GM19468 (cell line): Measurements from ENCODE around the gene GRK5.
A peak's percentile ranks its signal among the peaks of the same experiment; 100 is the strongest.
"Not testable (repeated sequence)": the region's sequence is repeated elsewhere in the genome, so short reads cannot be mapped to it uniquely, and the experiment has no call there.

Experiments used
- ATAC-seq: cut with Tn5 transposase; IDR thresholded peaks from one replicate; pipeline ENCODE4 v1.9.1; 2021; ENCODE audit warnings: mild to moderate bottlenecking, moderate library complexity, moderate number of reproducible peaks; ENCODE audit not compliant: unreplicated experiment; ENCODE audit errors: extremely low read depth

The GRK5 gene

GRCh38 chr10:119246862-119247549, 39.6 kb downstream of the GRK5 start:
- no peak for ATAC-seq

GRCh38 chr10:119247550-119247894, 40.2 kb downstream of the GRK5 start:
- no peak for ATAC-seq

DNA sequence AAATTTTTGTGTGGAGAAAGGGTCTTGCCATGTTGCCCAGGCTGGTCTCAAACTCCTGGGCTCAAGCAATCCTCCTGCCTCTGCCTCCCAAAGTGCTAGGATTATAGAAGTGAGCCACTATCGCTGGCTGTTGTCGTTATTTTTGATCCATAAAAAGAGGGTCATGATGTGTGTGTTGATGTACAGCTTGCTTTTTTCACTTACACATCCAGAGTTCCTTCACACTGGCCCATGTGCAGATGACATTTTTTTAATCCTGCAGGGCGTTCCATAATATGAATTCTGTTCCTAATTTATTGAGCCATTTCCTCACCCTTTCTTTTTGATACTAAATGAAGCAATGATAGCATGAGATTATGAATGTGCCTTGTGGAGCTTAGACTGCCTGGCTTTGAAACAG, 40.8 kb downstream of the GRK5 start:
- no peak for ATAC-seq

- no peak for ATAC-seq
These were observed 41.3 kb downstream of the GRK5 start for GRCh38 chr10:119248681-119249080.

DNA sequence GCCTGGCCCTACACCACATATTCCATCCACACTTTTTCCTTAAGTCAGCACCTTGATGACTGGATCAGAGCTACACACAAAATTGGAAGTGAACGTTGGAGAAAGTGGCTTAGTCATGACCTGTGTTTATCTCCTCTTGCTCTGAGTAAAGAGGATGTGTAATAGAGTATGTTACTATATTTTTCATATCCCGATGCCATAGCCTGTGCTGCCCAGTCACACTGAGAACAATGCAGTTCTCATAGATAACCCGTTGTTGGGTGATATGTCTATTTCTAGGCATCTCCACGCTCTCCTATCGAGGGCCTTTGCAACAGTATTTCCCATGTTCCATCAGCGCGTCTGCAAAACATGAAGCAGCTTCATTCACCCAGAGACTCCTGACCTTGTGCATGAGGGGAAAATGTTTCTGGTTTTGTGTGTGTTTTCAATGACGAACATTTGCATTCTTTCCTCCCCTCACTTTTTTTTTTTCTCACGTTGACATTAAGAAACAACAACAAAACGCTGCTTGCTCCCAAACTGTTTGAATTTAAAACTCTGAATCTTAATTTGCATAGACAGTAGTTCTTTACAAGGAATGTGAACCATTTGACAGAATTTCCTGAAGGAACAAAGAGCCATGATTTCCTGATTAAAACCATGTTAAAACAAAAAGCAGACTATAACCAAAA, 43.4 kb downstream of the GRK5 start:
- ATAC-seq, result no peak

- ATAC-seq, result no peak
These were observed 43.9 kb downstream of the GRK5 start for GRCh38 chr10:119251315-119251708.

DNA sequence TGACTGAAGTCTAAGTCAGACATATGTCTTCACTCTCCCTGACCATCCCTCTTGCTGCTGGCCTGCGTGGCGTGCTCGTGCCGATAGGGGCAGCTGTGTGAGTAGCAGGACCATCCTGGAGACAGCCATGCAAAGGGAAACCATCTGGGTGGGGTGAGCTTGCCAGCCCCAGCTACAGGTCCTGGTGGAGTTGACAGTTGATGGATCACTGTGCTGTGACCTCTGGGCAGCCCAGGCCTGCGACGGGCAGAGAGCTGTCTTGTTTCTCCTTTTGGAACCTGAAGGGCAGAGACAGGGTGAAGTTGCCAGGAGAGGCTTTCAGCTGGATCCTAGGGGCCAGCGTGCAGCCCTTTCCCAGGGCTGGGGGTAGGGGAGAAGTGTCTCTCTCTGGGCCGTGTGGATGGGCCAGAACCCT, 44.7 kb downstream of the GRK5 start:
- ATAC-seq, result no peak

- no peak for ATAC-seq
These were observed 45.2 kb downstream of the GRK5 start for GRCh38 chr10:119252470-119253151.

- ATAC-seq, result no peak
These were observed 46.2 kb downstream of the GRK5 start for GRCh38 chr10:119253433-119254174.

GRCh38 chr10:119254335-119254734, 47.0 kb downstream of the GRK5 start:
- no peak for ATAC-seq

DNA sequence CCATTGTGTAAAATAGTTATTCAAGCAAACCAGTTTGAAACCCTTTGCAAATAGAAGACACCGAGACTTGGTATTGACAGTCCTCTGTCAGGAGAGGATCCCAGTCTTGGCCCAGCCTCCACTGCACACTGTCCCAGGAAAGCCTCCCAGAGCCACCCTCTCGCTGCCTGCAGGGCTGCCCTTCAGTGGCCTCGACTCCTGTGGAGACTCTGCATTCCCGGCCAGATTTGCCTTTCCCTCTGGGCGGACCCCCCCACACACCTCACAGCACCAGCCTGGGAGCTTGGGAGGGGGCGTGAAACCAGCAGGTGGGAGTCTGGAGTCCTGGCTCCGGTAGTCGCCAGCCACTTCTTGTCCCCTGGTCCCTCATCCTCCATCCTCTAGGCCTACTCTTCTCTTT, 48.7 kb downstream of the GRK5 start:
- ATAC-seq, result no peak

DNA sequence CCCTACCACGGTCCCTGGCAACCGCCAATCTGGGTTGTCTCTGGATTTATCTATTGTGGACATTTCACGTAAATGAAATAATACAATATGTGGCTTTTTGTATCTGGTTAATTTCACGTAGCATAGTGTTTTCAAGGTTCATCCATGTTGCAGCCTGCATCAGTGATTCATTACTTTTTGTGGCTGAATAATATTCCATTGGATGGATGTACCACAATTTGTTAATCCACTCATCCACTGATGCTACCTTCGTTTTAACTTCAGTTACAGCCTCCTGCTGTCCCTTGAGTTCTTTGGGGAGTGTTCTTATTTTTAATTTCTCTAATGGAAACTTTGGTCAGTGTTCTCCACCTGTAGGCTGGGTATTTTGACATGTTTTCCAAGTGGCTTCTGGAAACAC, 49.5 kb downstream of the GRK5 start:
- no peak for ATAC-seq

GRCh38 chr10:119257899-119258419, 50.6 kb downstream of the GRK5 start:
- no peak for ATAC-seq

GRCh38 chr10:119259345-119259744, 52.0 kb downstream of the GRK5 start:
- ATAC-seq, result no peak

GRCh38 chr10:119261016-119261415, 53.6 kb downstream of the GRK5 start:
- ATAC-seq, result not testable (repeated sequence)

- no peak for ATAC-seq
These were observed 56.7 kb downstream of the GRK5 start for GRCh38 chr10:119263951-119264617.

DNA sequence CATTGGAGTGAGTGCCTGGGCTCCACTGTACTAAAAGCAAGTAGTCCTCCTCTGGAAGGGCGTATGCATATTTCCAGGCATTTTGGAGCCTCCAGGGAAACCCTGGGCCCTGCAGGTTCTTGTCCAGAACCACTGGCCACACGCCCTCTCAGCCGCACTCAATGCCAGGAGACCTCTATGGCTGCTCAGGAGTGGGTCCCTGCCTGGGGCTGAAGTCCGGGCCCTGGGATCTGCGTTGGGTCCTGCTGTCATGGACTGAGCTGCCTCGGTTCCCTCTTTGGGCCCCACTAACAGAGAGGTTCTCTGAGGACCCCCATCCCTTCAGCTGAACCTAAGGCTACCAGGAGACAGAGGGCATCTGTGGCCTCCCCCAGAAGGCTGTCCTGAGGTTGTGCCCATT, 58.3 kb downstream of the GRK5 start:
- ATAC-seq, result no peak

DNA sequence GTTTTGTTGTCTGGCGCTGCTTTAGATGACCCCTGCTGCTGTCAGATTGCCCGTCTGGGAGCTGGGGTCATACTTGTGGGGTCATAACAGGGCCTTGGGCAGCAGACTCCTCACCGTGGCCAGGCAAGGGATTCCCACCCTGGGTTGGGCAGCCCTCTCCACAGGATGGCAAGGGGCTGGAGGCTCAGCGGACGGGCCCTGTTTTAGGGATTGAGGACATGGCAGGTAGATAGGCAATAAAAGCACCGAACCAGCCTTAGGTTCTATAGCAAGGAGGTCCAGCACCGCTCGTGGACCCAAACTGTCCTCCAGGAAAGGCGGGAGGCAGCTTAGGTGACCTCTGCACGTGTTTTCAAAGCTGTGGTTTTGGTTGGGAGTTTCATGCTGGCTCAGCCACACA, 60.0 kb downstream of the GRK5 start:
- ATAC-seq, result no peak

DNA sequence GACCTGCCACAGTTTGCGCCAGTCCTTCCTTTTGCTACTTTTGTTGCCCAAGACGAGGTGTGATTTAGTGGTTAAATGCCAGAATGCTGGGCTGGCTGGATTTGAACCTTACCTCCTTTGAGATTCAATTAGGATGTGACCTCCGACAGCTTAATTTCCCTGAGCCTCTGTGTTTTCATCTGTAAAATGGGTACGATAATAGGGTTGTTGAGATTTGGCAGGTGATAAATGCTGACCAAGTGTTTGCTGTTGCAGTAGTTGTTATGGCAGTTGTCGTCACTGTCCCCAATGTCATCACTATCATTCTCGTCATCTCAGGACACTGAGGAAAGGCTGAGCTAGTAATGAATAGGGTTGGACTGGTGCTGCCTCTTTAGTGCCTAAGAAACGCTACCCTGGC, 61.1 kb downstream of the GRK5 start:
- no peak for ATAC-seq

GRCh38 chr10:119268871-119269506, 61.6 kb downstream of the GRK5 start:
- ATAC-seq, result peak; percentile 29
